ENCODE data around the gene FAM78A. TPM values are rescaled to one million over a fixed set of nuclear protein-coding genes. Genes with fewer than 3 reads are reported as not detected.
"Not testable (repeated sequence)": the region's sequence is repeated elsewhere in the genome, so short reads cannot be mapped to it uniquely, and the experiment has no call there.

The FAM78A gene
- total RNA-seq, 3 donors from 2014 or later, result 24.1 to 31.3 (median 29.8) TPM

DNA sequence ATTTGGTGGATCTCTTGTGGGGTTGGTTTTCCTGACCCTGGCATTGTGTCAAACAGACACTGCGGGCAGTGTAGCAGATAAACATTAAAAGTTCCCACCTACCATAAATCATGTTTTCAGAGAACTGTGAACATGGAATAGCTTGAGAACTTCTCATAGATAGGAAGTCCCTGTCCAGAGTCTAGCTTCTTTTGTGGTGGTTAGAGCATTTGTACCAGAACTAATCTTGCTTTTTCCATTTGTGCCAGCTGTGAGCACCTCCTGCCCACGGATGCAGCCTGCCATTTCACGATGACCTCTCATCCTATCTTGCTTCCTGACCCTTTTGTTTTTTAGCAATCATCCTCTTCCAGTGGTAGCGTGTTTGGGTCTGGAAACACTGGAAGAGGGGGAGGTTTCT lies 61.4 kb downstream of the FAM78A start:
- peaks cover 5% of the 10 kb centered on the region for H3K4me1 Mint-ChIP-seq (ENCODE audit: low read depth)
- no peak overlapping the region for H3K4me3 Mint-ChIP-seq
- no peak for ATAC-seq
- H3K27me3 Mint-ChIP-seq (ENCODE audit: low read depth), result no peaks in the 10 kb centered on the region
- peaks cover 46% of the 10 kb centered on the region for H3K36me3 Mint-ChIP-seq (ENCODE audit: insufficient read depth)
- H3K9me3 Mint-ChIP-seq, result peaks cover 22% of the 10 kb centered on the region
- no peak for DNase-seq

DNA sequence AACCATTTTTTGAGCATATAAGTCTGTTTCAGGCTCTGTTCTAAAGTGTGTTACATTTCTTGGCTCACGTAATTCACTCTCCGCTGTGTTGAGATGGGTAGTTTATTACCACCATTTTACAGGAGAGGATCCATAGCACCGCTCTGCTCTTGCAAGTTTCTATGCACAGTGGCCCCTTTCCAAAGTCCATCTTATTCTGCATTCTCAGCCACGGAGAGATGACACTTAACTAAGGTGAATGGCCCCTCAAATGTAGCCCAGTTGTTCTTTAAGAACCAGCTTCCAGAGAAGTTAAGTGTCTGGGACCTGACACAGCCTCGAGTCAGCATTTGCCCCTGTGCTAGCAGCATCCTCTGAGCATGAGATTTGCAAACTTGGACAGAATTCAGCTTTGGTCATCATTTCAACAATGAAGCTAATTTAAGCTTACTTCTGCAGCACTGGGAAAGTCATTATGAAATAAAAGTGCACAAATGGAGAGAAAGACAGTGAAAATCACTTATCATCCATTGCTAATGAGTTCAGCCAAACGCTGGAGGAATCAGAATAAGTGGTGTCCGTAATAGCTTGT lies 61.9 kb downstream of the FAM78A start:
- H3K36me3 Mint-ChIP-seq (ENCODE audit: insufficient read depth), result peaks cover 49% of the 10 kb centered on the region
- peaks cover 5% of the 10 kb centered on the region for H3K4me1 Mint-ChIP-seq (ENCODE audit: low read depth)
- H3K4me3 Mint-ChIP-seq, result no peak overlapping the region
- H3K9me3 Mint-ChIP-seq, result peaks cover 24% of the 10 kb centered on the region
- ATAC-seq, result no peak
- no peak for DNase-seq
- H3K27me3 Mint-ChIP-seq (ENCODE audit: low read depth), result no peaks in the 10 kb centered on the region

DNA sequence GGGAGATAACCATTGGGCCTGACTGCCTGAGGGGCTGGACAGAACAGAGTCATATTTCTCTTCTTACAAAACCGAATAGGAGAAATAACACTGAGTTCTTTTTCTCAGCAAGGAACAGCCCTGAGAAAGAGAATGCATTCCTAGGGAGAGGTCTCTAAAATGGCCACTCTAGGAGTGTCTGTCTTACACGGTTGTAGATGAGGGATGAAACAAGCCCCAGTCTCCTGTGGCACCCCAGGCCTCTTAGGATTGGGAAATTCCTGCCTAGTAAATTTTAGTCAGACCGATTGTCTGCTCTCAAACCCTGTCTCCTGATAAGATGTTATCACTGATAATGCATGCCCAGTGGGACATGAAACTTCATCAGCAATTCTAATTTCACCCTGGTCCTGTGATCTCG lies 64.4 kb downstream of the FAM78A start:
- H3K4me1 Mint-ChIP-seq (ENCODE audit: low read depth); H3K27me3 Mint-ChIP-seq (ENCODE audit: low read depth); DNase-seq; ATAC-seq; H3K4me3 Mint-ChIP-seq: not testable (repeated sequence)
- peaks cover 24% of the 10 kb centered on the region for H3K9me3 Mint-ChIP-seq
- peaks cover 48% of the 10 kb centered on the region for H3K36me3 Mint-ChIP-seq (ENCODE audit: insufficient read depth)

Other genes starting within 250 kb of the FAM78A start
- 1 to 10 TPM in 1 of 3 donors, under 1 TPM in 2; 0.13 to 2.0 (median 0.27) TPM for gene AIF1L, start 180.0 kb downstream of the FAM78A start, total RNA-seq
- 10 to 100 TPM; 69.7 to 78.6 (median 76.3) TPM for gene NUP214, start 150.9 kb downstream of the FAM78A start, total RNA-seq
- not detected for gene PLPP7, start 13.2 kb upstream of the FAM78A start, total RNA-seq
- 100 to 1,000 TPM in 1 of 3 donors, 10 to 100 TPM in 2; 89.7 to 102 (median 92.2) TPM for gene PRRC2B, start 117.6 kb upstream of the FAM78A start, total RNA-seq
- 10 to 100 TPM; 14.0 to 20.0 (median 16.5) TPM for gene POMT1, start 226.4 kb upstream of the FAM78A start, total RNA-seq

Data from activated T-cell treated with anti-CD3 and anti-CD28 coated beads, Interleukin-2, amount 50 U/mL, for 4 hours (primary cell).